KOPT-K1 (cell line): ENCODE measurements around the gene TCEAL1.
"Not testable (repeated sequence)": the region's sequence is repeated elsewhere in the genome, so short reads cannot be mapped to it uniquely, and the experiment has no call there.

Source experiments
- H3K27ac ChIP-seq: fragments of 200-600 bp; sonication (generic); 2 replicates; pipeline ENCODE4 v1.5.1; 2016; ENCODE audit warnings: antibody characterized with exemption, mild to moderate bottlenecking, low read depth, low read length; ENCODE audit not compliant: poor library complexity, severe bottlenecking
- H3K36me3 ChIP-seq: fragments of 200-600 bp; sonication (generic); 2 replicates; pipeline ENCODE4 v1.5.1; 2017; ENCODE audit warnings: antibody characterized with exemption, mild to moderate bottlenecking, low read length, moderate library complexity; ENCODE audit not compliant: insufficient read depth
- H3K9me3 ChIP-seq: fragments of 200-600 bp; sonication (generic); 2 replicates; pipeline ENCODE4 v1.5.1; 2017; ENCODE audit warnings: antibody characterized with exemption, low read length, mild to moderate bottlenecking; ENCODE audit not compliant: insufficient read depth, poor library complexity, severe bottlenecking

Gene TCEAL1

DNA sequence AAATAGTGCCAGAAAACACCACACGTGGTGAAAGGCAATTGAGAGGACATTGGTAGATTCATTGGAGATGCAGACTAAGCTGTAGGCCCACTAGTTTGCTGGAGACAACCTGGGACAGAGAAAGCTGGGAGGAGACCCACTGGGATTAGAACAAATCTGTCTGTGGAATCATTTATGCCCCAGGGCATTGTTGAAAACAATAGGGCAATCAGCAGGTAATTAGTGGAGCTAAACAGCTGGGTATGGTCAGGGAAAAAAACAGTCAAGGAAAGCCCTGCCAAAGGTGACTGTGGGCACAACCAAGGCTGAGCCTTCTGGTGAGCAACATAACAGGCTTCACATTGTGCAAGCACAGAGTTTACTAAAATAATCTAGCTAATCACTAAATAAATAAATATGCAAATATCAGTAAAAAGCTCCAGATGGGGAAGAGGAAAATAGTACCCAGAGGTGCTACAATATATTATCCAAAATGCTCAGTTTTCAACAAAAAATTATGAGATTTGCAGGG is 12.0 kb upstream of the TCEAL1 start:
- Histone ChIP-seq H3K36me3 (no peaks in the 10 kb centered on the region), H3K9me3 (no peaks in the 10 kb centered on the region), H3K27ac (no peak overlapping the region)

DNA sequence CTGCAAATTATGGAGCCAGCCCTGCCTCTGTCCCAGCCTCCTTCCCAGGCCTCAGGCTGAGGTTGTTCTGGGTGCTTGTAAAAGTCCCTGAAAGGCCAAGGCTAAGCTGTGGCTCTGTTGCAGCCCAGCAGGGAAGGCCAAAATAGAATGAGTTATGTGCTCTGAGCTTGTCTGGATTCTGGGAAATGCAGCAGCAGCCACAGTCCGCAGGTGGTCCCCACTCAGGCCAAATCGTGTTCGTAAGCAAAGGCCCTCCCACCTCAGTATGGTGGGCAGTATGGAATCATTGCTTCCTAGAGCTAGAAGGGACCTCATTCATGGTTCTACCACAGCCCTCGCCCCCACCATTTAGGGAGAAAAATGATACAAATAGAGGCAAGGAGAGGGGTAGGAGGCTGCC is 4.7 kb upstream of the TCEAL1 start:
- no peaks in the 10 kb centered on the region for H3K9me3 ChIP-seq
- no peaks in the 10 kb centered on the region for H3K36me3 ChIP-seq
- H3K27ac ChIP-seq, result no peak overlapping the region

DNA sequence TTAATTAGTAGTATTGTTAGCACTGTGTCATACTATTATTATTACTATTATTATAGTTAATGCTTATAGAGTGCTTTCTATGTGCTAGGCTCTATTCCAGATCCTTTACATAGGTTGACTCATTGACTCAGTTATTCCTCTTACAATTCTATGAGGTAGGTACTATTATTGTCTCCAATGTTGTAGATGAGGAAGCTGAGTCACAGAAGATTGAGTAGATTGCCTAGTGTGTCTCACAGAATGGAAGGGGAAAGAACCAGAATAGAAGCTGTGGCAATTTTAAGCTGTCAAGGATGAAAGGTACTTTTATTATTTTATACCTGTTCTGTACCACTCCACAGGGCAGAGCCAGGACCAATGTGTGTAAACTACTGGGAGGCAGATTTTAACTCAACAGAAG is 1.9 kb upstream of the TCEAL1 start:
- H3K36me3 ChIP-seq, result no peaks in the 10 kb centered on the region
- H3K9me3 ChIP-seq, result no peaks in the 10 kb centered on the region
- H3K27ac ChIP-seq, result no peak overlapping the region

DNA sequence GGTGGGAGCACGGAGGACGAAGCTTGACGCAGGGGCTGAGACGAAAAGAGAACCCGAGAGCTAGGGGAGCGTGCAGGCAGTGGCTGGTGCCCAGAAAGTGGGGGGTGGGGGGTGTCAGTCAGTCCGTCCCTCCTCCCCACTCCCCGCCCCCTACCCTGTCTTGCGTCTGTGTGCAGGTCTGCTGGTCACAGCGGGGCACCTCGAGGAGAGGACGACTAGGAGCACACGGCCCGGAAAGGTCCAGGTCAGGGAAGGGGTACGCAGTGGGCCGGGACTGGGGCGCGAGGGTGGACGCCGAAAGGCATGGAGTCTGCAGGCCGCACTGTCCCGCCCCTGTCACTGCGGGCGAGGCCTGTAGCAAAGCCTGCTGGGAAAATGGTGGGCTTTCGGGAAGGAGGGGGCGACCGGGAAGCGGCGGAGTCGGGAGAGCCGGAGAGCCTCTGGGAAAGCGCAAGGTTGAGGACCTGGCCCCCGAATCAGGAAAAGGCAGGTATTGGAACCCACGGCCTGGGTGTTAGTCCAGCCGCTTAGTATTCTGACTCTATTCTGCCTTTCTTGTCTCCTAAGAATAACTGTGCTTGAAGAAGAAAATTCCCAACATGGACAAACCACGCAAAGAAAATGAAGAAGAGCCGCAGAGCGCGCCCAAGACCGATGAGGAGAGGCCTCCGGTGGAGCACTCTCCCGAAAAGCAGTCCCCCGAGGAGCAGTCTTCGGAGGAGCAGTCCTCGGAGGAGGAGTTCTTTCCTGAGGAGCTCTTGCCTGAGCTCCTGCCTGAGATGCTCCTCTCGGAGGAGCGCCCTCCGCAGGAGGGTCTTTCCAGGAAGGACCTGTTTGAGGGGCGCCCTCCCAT is 769 bp downstream of the TCEAL1 start:
- peak overlapping the region; percentile 30 for H3K27ac ChIP-seq
- H3K36me3 ChIP-seq, result no peaks in the 10 kb centered on the region
- H3K9me3 ChIP-seq, result no peaks in the 10 kb centered on the region

- Histone ChIP-seq H3K9me3 (no peaks in the 10 kb centered on the region), H3K27ac (no peak overlapping the region), H3K36me3 (no peaks in the 10 kb centered on the region)
Observed at GRCh38 chrX:103630171-103630511, 1.4 kb downstream of the TCEAL1 start.

- no peak overlapping the region for H3K27ac ChIP-seq
- H3K9me3 ChIP-seq, result no peaks in the 10 kb centered on the region
- H3K36me3 ChIP-seq, result no peaks in the 10 kb centered on the region
Observed at GRCh38 chrX:103631145-103631544, 2.4 kb downstream of the TCEAL1 start.

GRCh38 chrX:103635436-103635835 is 6.7 kb downstream of the TCEAL1 start:
- H3K27ac ChIP-seq, result no peak overlapping the region
- no peaks in the 10 kb centered on the region for H3K9me3 ChIP-seq
- H3K36me3 ChIP-seq, result no peaks in the 10 kb centered on the region

- no peak overlapping the region for H3K27ac ChIP-seq
- no peaks in the 10 kb centered on the region for H3K9me3 ChIP-seq
Observed at GRCh38 chrX:103637604-103638338, 9.0 kb downstream of the TCEAL1 start.

GRCh38 chrX:103638479-103639346 is 9.9 kb downstream of the TCEAL1 start:
- not testable (repeated sequence) for H3K9me3 ChIP-seq, H3K27ac ChIP-seq, H3K36me3 ChIP-seq

More at GRCh38 chrX:103637604-103638338, 9.0 kb downstream of the TCEAL1 start:
- no peaks in the 10 kb centered on the region for H3K36me3 ChIP-seq

- no peaks in the 10 kb centered on the region for H3K9me3 ChIP-seq
- no peaks in the 10 kb centered on the region for H3K36me3 ChIP-seq
- no peak overlapping the region for H3K27ac ChIP-seq
Observed at GRCh38 chrX:103640401-103641155, 11.8 kb downstream of the TCEAL1 start.

- H3K9me3 ChIP-seq, result no peaks in the 10 kb centered on the region
- no peaks in the 10 kb centered on the region for H3K36me3 ChIP-seq
- H3K27ac ChIP-seq, result no peak overlapping the region
Observed at GRCh38 chrX:103644125-103644524, 15.3 kb downstream of the TCEAL1 start.

DNA sequence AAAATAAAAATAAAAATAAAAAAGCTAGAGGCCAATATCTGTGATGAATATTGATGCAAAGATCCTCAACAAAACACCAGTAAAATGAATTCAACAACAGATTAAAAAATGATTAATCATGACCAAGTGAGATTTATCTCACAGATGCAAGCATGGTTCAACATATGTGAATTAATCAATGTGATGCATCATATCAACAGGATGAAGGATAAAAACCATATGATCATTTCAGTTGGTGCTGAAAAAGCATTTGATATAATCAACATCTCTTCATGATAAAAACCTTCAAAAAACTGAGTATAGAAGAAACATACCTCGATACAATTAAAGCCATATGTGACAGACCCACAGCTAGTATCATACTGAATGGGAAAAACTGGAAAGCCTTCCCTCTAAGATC is 18.9 kb downstream of the TCEAL1 start:
- Histone ChIP-seq H3K27ac (no peak overlapping the region), H3K36me3 (no peaks in the 10 kb centered on the region), H3K9me3 (no peaks in the 10 kb centered on the region)

- H3K9me3 ChIP-seq, result no peaks in the 10 kb centered on the region
- no peak overlapping the region for H3K27ac ChIP-seq
- no peaks in the 10 kb centered on the region for H3K36me3 ChIP-seq
Observed at GRCh38 chrX:103651151-103651773, 22.5 kb downstream of the TCEAL1 start.
